Measurements from ENCODE around the gene PCSK1.
A peak's percentile ranks its signal among the peaks of the same experiment; 100 is the strongest.

PCSK1 gene

GRCh38 chr5:96433066-96433447 lies at the start of gene PCSK1:
PCSK1 (minus strand) TSS chr5:96433248; CDS start chr5:96433042, 206 bp downstream.
- no peak for DNase-seq

GRCh38 chr5:96481867-96482266 lies 48.8 kb upstream of the PCSK1 start:
- no peak for DNase-seq

- DNase-seq: no peak
Measured at GRCh38 chr5:96481009-96481786, 48.1 kb upstream of the PCSK1 start.

- no peak for DNase-seq
Measured at GRCh38 chr5:96478983-96479382, 45.9 kb upstream of the PCSK1 start.

- no peak for DNase-seq
Measured at GRCh38 chr5:96476654-96477053, 43.6 kb upstream of the PCSK1 start.

GRCh38 chr5:96474073-96474472 lies 41.0 kb upstream of the PCSK1 start:
- DNase-seq: no peak

- DNase-seq: no peak
Measured at GRCh38 chr5:96473155-96473554, 40.1 kb upstream of the PCSK1 start.

GRCh38 chr5:96470785-96471184 lies 37.7 kb upstream of the PCSK1 start:
- no peak for DNase-seq

- no peak for DNase-seq
Measured at GRCh38 chr5:96468956-96469355, 35.9 kb upstream of the PCSK1 start.

- no peak for DNase-seq
Measured at GRCh38 chr5:96463091-96463490, 30.0 kb upstream of the PCSK1 start.

- no peak for DNase-seq
Measured at GRCh38 chr5:96459313-96460121, 26.5 kb upstream of the PCSK1 start.

GRCh38 chr5:96458176-96458575 lies 25.1 kb upstream of the PCSK1 start:
- DNase-seq: no peak

GRCh38 chr5:96455789-96456188 lies 22.7 kb upstream of the PCSK1 start:
- no peak for DNase-seq

GRCh38 chr5:96453394-96453793 lies 20.3 kb upstream of the PCSK1 start:
- DNase-seq: no peak

GRCh38 chr5:96447949-96448348 lies 14.9 kb upstream of the PCSK1 start:
- no peak for DNase-seq

- DNase-seq: no peak
Measured at GRCh38 chr5:96440185-96440538, 7.1 kb upstream of the PCSK1 start.

GRCh38 chr5:96439477-96440184 lies 6.6 kb upstream of the PCSK1 start:
- DNase-seq: no peak

- peak; percentile 61 for DNase-seq
Measured at GRCh38 chr5:96434201-96434645, 1.2 kb upstream of the PCSK1 start.

- no peak for DNase-seq
Measured at GRCh38 chr5:96432216-96433065, 607 bp downstream of the PCSK1 start.

- peak; percentile 54 for DNase-seq
Measured at GRCh38 chr5:96431376-96432187, 1.5 kb downstream of the PCSK1 start.

GRCh38 chr5:96427824-96428223 lies 5.2 kb downstream of the PCSK1 start:
- no peak for DNase-seq

GRCh38 chr5:96426831-96427230 lies 6.2 kb downstream of the PCSK1 start:
- no peak for DNase-seq
